HG03354 (cell line): ENCODE data around the gene EPO.
A peak's percentile ranks its signal among the peaks of the same experiment; 100 is the strongest.

ENCODE experiments used
- ATAC-seq: cut with Tn5 transposase; IDR thresholded peaks from one replicate; pipeline ENCODE4 v1.9.1; 2021; ENCODE audit warnings: mild to moderate bottlenecking; ENCODE audit not compliant: unreplicated experiment, poor library complexity, severe bottlenecking

Gene EPO

DNA sequence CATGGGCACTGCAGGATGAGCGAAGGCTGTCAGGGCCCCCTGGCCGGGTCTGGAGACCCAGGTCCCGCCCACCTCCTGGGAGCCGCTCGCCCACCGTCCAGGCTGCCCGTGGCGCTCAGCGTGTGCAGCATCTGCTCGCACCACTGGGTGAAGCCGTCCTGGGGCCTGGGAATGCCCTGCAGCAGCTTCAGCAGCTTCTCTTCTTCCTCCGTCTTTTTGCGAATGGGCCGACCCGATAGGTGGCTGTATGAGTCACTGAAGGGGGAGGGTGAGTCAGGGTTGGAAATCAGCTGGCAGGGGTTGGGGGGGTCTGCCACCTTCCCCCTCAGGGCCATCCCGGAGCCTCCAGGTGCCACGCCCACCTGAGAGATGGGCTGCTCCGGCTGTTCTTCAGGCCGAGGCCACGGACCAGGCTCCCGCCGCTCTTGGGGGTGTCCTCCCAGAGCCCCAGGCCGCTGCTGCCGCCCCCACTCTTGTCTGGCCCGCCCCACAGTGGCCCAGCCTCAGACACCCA is 38.0 kb upstream of the EPO start:
- no peak for ATAC-seq

DNA sequence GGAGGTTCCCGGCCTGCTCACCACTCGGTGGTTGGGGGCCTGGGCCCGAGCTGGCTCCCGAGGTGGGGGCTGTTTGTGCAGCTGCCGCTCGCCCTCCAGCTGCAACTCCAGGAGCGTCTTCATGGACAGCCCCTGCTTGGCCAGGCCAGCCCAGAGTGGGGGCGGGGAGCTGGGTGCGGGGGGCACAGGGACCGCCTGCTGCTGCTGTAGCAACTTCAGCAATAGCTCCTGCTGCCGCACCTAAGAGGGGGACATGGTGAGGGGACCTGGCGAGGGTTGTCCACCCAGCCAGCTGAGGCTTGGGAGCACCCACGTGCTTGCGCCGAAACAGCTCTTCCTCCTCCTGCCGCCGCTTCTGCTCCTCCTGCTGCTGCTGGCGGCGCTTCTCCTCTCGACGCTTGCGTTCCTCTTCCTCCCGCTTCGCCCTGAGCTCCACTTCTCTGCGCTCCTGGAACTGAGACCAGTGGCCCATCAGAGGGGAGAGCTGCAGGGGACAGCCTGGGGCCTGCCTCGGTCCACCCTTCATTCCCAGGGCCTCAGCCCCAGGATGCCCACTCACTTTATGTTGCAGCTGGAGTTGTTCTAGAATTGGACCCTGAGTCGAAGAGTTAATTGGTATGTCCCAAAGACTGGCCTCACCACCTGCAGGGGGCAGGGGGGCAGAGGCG is 37.1 kb upstream of the EPO start:
- ATAC-seq = no peak

DNA sequence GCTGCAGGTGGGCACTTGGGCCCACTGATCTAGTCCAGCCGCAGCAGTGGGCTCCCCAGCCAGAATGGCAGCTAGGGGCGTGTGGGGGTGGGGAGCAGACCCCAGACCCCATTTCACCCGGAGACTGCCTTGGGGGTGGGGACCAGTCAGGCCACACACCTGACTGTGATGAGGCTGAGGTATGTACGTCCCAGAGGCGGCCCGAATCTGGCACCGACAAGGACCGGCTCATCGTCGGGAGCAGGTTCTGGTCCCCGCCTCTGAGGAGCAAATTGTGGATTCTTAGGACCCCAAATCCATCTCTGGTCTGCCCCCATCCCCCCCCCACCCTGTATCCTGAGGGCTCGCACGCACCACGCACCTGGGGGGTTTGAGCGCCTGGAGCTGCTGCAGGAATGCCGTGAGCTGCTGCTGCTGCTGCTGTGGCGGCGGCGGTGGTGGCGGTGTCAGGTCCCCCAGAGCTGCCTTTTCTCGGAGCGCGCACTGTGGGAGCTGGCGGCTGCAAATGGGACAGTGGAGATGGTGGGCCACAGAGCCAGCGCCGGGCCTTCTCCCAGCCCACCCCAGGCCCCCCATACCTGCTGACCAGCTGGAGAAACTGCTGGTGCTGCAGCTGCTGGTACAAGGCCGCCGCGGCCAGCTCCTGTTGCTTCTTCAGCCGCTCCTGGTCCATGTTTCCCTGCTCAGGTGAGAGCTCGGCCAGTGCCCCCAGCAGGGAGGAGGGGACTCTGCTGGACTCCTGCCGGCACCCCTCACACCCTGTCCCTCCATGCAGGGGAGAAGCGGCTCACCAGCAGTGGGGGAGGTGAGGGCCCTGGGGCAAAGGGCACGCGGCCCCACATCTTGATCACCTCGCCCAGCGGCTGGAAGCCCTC is 36.4 kb upstream of the EPO start:
- ATAC-seq = no peak

DNA sequence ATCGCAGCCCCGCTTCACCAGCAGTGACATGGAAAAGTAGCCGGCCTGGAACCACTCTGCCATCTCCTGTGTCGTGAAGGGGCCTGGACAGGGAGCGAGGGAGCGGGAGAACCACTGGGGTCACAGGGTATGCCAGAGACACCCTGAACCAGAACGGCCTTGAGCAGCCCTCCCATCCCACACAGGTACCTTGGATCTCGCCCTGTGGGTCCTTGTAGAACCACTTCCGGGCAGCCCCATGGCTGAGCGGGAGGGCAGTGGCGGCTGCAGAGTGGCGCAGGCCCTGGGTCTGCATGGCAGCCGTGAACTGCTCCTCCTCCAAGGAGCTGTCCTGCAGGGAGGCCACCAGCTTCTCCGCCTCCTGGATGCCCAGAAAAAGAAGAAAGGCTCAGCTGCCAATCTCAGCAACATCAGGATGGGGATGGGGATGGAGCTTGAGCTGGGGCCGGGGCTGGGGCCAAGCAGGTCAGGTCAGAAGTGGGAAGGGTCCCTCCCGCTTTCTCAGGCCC is 35.7 kb upstream of the EPO start:
- ATAC-seq = no peak

DNA sequence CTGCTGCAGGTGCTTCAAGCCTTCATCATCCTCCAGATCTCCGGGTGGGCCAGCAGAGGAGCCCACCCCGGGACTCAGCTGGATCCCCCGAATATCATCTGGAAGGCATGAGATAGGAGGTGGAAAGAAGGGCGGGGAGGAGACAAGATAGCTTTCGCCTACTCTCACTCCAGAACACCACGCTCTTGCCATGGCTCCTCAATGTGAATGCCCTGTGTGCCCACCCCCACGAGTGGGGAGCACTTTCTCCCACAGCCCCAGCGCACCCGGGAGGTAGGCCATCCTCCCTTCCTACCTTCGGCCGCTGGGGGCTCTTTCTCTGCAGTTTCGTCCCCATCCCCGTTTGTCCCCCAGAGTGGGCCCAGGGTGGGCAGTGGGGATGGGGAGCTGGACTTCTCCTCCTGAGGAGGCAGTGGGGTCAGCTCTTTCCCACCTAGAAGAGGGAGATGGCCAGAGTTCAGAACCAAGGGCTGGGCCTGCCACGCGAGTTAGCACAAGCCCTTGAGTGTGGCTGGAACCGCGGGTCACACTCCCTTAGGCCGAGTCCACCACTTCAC is 35.1 kb upstream of the EPO start:
- ATAC-seq = no peak

DNA sequence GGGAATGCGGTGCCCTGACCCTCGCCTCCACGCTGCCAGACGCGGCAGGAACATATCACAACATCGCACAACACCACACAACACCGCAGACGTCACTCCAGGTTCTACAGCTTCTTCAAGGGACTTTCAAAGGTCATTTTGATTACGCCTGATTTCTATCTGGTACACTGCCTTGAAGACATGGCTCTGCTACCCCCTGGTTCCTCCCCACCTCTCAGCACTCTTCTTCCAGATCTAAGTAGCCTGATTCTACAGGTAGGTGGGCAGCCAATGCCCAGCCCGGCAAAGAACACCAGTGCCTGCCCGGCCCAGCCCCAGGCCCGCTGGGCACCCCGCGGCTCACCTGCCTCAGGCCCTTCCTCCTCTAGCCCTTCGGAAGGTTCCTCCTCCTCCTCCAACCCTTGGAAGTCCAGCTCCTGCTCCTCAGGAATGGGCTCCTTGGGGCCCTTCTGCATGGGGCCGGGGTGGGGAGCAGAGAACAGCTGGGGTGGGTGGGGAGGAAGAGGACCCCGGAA is 34.6 kb upstream of the EPO start:
- no peak for ATAC-seq

DNA sequence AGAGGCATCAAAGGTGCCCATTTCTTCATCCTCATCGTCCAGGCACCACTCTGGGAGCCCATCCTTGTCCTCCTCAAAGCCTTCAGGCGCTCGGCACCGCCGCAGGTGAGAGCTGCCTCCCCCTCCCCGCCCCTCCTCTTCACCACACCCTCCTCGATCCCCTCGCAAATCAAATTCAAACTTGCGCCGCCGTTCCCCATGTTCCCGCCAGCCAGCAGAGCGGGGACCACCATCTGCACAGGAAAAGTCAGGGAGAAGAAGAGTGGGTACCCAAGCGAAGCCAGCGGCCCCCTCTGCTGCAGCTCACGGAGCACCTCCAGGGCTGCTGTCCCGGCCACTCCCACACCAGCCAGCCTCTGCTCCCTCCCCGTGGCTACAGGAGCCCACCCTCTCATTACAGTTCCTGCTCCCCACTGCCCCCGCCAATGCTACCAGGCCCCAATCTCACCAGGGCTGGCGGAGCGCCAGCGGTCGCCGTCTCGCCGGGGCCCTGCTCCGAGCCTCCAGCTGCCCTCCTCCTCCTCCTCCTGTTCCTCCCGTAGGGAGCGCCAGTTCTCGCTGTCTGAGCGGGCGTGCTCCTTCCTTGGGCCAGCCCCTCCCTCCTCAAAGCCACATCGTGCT is 34.0 kb upstream of the EPO start:
- ATAC-seq = no peak

DNA sequence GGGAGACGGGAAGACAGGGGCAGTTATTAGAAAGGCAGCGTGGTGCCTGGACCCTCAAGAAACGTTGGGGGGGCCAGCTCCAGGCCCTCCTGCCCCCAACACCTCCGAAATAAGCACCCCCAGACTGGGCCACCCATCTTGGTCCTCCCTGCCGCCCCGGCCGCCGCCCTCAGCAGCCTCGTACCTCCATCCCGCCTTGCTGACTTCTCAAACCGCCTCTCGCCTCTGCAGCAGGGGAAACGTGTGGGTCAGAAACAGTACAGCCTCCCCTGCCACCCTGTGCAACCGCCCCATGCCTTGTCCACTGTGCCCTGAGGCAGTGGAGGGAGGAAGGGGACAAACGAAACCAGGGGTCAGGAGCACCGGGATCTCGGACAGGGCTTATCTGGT is 33.5 kb upstream of the EPO start:
- ATAC-seq = no peak

DNA sequence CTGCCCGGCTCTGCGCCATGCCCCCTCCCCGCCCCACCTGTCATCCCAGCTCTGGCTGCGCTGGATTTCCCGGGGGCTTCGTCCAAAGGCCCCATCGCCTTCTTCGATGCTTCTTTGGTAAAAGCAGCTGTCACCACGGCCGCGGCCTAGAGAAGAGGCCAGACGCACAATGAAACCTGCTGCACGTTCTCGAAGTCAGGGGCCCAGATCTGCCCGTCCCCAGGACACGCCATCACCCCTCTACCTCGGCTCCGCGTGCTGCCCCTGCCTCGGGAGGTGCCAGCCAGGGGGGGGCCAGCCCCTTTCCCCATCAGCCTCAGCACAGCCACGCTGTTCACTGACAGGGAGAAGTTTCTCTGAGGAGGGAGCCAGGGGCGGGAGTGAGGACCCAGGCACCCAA is 33.0 kb upstream of the EPO start:
- ATAC-seq = no peak

DNA sequence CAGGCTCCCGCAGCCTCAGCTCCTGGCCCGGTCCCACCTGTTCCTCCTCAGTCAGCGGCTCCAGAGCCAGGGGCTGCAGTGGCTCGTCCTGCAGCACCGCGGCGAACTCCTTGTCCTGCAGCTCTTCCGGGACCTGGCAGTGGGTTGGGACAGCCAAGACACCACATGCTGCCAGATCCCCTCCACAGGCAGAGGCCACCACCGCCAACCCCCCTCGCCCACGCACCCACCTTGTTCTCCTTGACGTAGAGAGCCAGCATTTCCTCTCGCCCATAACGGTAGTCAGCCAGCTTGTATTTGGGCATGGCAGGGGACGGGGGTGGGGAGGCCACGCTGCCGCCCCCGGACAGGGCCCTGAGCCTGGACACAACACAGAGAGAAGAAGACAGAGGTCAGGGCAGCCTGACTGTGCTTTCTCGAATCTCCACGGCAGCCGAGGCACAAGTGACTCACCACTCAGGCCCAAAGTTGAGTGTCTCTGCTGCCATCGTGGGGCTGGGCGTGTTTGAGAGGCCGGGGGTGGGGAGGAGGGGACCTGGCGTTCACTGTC is 32.4 kb upstream of the EPO start:
- ATAC-seq = no peak

DNA sequence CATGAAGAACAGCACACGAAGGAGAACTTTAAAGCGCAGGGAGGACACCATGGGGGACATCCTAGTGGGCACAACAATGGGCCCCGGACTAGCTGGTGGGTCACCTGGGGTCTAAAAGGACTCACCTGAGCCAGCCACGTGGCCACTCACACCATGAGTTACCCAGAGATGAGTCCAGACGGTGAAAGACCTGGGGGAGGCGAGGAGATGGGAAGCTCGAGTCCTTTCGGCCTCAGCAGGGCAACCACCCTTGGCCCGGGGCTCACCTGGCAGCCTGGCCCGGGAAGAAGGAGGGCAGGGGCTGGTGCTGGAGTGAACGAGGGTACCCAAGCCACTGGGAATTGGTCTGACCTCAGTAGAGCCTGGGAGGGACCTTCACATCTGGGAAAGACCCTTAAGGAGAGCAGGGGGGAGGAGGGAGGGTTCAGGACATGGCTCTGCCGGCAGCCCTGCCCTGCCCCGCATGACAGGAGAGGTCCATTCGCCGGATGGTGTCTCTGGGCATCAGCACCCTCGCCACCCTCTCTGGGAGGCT is 31.9 kb upstream of the EPO start:
- no peak for ATAC-seq

DNA sequence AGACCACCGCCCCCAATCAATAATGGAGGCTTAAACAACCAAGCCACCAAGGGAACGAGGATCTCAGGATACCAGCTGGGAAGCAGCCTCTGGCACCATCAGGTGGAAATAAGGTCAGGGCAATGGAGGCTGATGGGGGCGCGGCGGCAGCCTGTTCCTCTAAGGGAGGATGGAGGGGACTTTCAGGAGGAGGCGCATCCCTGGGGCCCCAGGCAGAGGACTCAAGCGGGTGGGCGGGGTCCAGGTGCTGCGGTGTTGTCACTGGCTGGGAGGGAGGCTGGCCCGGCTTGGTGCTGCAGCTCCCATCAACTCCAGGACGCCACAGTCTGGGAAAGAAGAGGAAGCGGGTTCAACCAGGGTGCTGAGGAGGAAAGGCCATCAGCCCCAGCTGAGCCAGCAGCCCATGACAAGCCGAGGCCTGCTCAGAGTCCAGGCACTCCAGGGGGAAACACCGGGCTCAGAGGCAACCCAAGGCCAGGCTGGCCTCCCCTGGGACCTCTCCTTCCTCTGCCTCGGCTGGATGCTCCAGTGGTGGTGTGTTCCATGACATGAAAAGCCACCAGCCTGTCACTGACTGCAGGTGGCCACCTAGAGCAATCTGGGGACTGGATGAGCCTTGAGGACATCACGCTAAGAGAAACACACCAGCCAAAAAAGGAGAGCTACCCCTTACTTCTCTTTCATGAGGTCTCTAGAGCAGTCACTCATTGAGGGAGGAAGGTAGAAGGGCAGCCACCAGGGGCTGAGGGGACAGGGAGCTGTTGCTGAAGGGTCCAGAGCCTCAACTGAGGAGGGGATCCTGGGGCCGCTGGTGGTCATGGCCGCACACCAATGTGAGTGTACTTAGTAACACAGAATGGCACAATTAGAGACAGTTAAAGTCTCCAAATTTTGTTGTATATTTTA is 30.8 kb upstream of the EPO start:
- no peak for ATAC-seq

DNA sequence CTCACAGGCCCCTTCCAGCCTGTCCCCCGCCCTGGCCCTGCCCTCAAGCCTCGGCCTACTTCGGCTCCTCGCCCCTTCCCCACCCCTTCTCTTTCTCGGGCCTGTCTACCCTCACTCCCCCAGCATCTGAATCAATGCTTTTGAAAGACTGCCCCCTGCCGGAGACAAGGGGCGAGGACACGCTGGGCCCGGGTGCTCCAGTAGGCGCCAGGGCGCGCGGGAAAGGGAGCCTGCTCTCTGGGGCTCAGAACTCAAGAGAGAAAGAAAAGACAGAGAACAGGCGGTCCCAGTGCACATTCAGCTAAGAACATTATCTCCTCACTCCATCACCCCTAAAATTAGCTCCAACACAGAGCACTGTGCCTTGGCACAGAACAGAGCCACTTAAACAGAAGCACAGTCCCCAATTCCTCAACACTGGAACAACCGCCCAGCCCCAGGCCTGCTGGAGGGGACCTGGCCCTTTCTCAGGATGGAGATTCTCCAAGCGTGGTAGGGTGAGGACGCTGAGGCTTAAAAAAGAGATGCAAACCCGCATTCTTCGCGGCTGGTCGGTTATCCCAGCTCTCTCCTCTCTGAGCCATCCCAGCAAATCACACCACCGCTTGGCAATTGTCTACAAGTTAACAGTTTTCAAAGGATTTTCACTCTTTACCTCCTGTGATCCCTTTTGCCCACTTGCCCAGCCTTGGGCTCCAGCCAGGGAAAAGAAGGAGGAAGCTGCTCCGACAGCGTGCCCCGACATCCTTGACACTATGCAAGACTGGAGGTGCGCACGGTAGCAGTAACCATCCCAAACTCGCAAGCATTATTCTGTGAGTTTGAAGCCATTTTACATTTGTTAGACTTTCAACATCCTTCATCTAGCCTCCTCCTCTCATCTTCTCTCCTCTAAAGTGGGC is 28.3 kb upstream of the EPO start:
- ATAC-seq = peak; percentile 45

DNA sequence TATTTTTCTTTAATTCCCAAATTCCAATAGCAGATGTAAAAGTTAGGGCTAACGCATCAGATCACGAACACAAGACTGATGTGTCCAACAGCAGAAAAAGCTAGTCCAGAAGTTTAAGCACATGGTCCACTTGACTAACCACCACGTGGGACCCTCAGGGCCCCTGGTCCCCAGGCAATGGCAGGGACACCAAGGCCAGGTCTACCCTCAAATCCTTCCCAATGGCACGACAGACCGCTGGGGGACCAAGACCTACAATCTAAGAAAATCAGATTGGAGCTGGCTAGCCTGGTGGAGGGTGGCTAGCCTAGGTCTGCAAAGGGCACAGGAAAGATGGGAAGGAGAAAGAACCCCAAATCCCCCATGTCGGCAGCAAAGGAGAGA is 27.7 kb upstream of the EPO start:
- ATAC-seq = no peak

DNA sequence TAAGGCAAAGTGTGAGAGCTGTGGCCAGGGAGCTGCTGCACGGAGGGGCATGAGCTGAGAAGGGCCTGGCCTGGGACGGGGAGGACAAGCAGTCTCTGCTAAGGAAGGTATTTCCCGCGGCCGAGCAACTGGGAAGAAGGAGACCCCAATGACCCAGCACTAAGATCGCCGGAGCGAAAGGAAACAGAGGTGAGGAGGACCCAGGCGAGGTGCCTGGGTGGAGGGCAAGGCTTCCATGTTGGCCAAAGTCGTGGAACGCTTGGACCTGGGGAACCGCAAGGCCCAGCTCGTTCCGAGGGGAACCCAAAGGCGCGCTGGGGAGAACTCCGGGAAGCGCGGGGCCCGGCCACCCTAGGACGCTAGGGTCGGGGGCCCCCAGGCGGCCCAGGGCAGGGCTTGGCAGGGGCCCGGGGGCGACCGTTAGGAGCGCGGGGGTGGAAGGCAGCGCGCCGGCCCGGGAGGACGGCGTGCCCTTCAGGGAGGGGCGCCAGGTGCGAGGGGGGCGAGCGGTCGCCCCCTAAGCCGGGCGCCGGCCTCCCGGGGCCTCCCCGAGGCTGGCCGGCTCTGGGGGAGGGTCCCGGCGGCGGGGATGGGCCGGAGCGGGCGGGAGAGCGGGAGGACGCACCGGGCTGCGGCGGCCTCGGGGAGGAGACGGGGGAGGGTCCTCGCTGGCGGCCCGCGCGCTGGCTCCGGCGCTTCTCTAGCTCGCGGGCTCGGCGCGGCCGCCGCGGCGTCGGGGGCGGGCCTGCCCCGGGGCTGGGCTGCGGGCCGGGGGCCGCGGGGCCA is 26.8 kb upstream of the EPO start:
- ATAC-seq = peak; percentile 31

DNA sequence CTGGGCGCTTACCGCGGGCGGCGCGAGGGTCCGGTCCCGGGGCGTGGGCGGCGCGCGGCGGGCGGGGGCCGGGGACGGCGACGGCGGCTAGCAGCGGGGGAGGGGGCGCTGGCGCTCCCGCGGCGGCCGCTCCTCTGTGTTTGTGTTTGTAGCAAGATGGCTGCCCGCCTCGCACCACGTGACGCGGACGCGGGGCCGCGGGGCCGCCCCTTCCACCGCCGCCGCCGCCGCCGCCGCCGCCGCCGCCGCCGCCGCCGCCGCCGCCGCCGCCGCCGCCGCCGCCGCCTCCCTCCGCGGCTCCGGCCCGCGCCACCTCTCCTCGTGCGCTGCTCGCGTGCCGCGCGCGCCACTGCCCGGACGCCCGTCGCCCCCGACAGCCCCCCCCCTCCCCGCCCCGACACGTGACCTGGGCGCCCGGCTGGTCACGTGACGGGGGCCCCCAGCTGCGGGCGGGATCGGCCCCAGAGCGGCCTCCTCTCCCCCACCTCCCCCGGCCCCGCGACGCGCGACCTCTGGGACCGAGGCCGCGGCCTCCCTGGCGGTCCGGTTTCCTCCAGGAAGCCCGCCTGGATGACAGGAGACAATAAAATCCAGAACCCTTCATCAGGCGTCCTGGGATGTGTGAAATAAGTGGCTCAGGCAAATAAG is 26.0 kb upstream of the EPO start, which contains the start of gene GIGYF1:
TSS of gene GIGYF1 (minus strand) at position 153 of the 648 bp plus-strand sequence. CDS start 6,012 bp downstream, outside the sequence.
- ATAC-seq = peak; percentile 69
